ENCODE data around the gene CETN2. TPM values are rescaled to one million over a fixed set of nuclear protein-coding genes. Genes with fewer than 3 reads are reported as not detected.

The CETN2 gene
- total RNA-seq, 1 experiment from 2014 or later, result 63.3 TPM

DNA sequence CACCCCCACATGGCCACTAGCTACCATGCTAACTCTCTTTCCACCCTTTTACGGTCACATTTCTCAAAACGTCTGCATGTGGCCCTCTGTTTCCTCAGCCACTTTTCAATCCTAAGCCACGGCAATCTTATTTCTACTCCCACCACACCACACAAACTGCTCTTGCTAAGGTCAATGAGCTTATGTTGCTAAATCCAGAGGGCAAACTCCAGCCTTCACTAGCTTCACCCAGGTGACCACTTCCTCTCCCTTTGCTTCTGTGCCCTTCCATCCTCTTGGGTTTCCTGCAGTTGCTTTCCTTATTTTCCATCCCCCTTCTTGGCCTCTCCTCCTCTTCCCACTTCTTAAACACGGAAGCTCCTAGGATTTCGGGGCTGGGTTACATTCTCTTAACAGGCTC, 16.5 kb downstream of the CETN2 start:
- Histone ChIP-seq H3K9me3 (ENCODE audit: control insufficient read depth, insufficient read depth, low read depth, low read length) (no peaks in the 10 kb centered on the region), H3K4me3 (ENCODE audit: low read depth in 2 of 2, low read length in 2 of 2) (no peak overlapping the region), H3K36me3 (ENCODE audit: control insufficient read depth, insufficient read depth, low read length) (no peaks in the 10 kb centered on the region), H3K4me1 (ENCODE audit: control insufficient read depth, insufficient read depth, low read length) (no peaks in the 10 kb centered on the region), H3K27ac (ENCODE audit: low read length) (no peak overlapping the region), H3K27me3 (ENCODE audit: control insufficient read depth, insufficient read depth, low read length) (no peaks in the 10 kb centered on the region; the same call in 1 of the 2 replicates)
- intact Hi-C loops (cut with micrococcal nuclease; ENCODE audit: unreplicated experiment) (loop anchor here (10.0 kb wide), 1 partner anchor 1099 kb away; the partner anchor contains the start of gene FATE1), in situ Hi-C loops (cut with HindIII; ENCODE audit: low pct_unique_long_range_greater_than_20kb, low sequenced_read_pairs) (loop anchor here (25.0 kb wide), 1 partner anchor 177 kb away; the partner anchor contains the start of gene GABRQ)
- ChIA-PET CTCF (interaction anchor here (0.6 kb wide), 1 partner anchor 172 kb away, joined by 3 read pairs; no protein-coding TSS in a partner anchor), POLR2A (no interaction called here)
- ATAC-seq (no peak), DNase-seq (ENCODE audit: low read depth, low spot score) (no peak)
- no TSS peak for BruUV-seq (replicated peaks)
- TF ChIP-seq SIN3A (IDR thresholded peaks at IDR 0.05; ENCODE audit: borderline replicate concordance, insufficient read depth, low read depth, low read length) (no peak), POLR2AphosphoS5 (IDR thresholded peaks at IDR 0.05; ENCODE audit: low read depth, low read length) (no peak), TCF7L2 (IDR thresholded peaks at IDR 0.05; ENCODE audit: low read depth, low read length) (no peak)
- TF ChIP-seq, protein P1, sequence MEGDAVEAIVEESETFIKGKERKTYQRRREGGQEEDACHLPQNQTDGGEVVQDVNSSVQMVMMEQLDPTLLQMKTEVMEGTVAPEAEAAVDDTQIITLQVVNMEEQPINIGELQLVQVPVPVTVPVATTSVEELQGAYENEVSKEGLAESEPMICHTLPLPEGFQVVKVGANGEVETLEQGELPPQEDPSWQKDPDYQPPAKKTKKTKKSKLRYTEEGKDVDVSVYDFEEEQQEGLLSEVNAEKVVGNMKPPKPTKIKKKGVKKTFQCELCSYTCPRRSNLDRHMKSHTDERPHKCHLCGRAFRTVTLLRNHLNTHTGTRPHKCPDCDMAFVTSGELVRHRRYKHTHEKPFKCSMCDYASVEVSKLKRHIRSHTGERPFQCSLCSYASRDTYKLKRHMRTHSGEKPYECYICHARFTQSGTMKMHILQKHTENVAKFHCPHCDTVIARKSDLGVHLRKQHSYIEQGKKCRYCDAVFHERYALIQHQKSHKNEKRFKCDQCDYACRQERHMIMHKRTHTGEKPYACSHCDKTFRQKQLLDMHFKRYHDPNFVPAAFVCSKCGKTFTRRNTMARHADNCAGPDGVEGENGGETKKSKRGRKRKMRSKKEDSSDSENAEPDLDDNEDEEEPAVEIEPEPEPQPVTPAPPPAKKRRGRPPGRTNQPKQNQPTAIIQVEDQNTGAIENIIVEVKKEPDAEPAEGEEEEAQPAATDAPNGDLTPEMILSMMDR (IDR thresholded peaks at IDR 0.05), result no peak
- TF ChIP-seq, protein P2, sequence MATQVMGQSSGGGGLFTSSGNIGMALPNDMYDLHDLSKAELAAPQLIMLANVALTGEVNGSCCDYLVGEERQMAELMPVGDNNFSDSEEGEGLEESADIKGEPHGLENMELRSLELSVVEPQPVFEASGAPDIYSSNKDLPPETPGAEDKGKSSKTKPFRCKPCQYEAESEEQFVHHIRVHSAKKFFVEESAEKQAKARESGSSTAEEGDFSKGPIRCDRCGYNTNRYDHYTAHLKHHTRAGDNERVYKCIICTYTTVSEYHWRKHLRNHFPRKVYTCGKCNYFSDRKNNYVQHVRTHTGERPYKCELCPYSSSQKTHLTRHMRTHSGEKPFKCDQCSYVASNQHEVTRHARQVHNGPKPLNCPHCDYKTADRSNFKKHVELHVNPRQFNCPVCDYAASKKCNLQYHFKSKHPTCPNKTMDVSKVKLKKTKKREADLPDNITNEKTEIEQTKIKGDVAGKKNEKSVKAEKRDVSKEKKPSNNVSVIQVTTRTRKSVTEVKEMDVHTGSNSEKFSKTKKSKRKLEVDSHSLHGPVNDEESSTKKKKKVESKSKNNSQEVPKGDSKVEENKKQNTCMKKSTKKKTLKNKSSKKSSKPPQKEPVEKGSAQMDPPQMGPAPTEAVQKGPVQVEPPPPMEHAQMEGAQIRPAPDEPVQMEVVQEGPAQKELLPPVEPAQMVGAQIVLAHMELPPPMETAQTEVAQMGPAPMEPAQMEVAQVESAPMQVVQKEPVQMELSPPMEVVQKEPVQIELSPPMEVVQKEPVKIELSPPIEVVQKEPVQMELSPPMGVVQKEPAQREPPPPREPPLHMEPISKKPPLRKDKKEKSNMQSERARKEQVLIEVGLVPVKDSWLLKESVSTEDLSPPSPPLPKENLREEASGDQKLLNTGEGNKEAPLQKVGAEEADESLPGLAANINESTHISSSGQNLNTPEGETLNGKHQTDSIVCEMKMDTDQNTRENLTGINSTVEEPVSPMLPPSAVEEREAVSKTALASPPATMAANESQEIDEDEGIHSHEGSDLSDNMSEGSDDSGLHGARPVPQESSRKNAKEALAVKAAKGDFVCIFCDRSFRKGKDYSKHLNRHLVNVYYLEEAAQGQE (IDR thresholded peaks at IDR 0.05; ENCODE audit: insufficient read depth in 1 of 2, low read depth in 2 of 2, low read length in 1 of 2), result no peak

DNA sequence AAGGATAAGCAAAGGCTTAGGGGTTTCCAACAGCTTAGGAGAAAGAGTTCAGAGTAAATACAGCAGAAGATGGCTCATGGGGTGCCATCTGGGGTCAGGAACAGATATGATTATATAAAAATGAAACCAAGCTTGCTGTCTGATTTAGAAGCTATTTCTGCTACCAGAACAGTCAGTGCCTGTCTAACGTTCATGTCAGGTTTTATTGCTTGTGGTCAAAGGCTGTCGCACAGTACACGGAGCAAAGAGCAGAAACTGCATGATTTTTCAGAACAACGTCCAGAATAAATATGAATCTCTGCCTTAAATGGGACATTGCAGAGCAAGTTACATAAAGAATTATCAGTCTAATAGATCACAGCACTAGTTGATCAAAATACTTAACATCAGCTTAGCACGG, 17.4 kb downstream of the CETN2 start:
- Histone ChIP-seq H3K27me3 (ENCODE audit: control insufficient read depth, insufficient read depth, low read length) (no peaks in the 10 kb centered on the region; the same call in 1 of the 2 replicates), H3K27ac (ENCODE audit: low read length) (no peak overlapping the region), H3K9me3 (ENCODE audit: control insufficient read depth, insufficient read depth, low read depth, low read length) (no peaks in the 10 kb centered on the region), H3K4me1 (ENCODE audit: control insufficient read depth, insufficient read depth, low read length) (no peaks in the 10 kb centered on the region), H3K36me3 (ENCODE audit: control insufficient read depth, insufficient read depth, low read length) (no peaks in the 10 kb centered on the region), H3K4me3 (ENCODE audit: low read depth in 2 of 2, low read length in 2 of 2) (no peak overlapping the region)
- BruUV-seq (replicated peaks), result no TSS peak
- no peak for ATAC-seq
- intact Hi-C loops (cut with micrococcal nuclease; ENCODE audit: unreplicated experiment) (loop anchor here (10.0 kb wide), 1 partner anchor 1098 kb away; the partner anchor contains the start of gene FATE1), in situ Hi-C loops (cut with HindIII; ENCODE audit: low pct_unique_long_range_greater_than_20kb, low sequenced_read_pairs) (loop anchor here (25.0 kb wide), 1 partner anchor 176 kb away; the partner anchor contains the start of gene GABRQ)
- POLR2A ChIA-PET, result no interaction called here
- TF ChIP-seq SIN3A (IDR thresholded peaks at IDR 0.05; ENCODE audit: borderline replicate concordance, insufficient read depth, low read depth, low read length) (no peak), POLR2AphosphoS5 (IDR thresholded peaks at IDR 0.05; ENCODE audit: low read depth, low read length) (no peak), TCF7L2 (IDR thresholded peaks at IDR 0.05; ENCODE audit: low read depth, low read length) (no peak)
- TF ChIP-seq, protein P1 (IDR thresholded peaks at IDR 0.05), result no peak
- TF ChIP-seq, protein P2 (IDR thresholded peaks at IDR 0.05; ENCODE audit: insufficient read depth in 1 of 2, low read depth in 2 of 2, low read length in 1 of 2), result no peak
- CTCF ChIA-PET, result interaction anchor here (0.6 kb wide), 1 partner anchor 171 kb away, joined by 3 read pairs; no protein-coding TSS in a partner anchor
- DNase-seq (ENCODE audit: low read depth, low spot score), result no peak

All from Panc1 (cell line).